Adrenal gland (tissue), 5 donors: ENCODE results near the gene SULT1A1.

Experiments used
- POLR2A ChIP-seq, 2 donors: fragments of 450-650 bp; IDR thresholded peaks; one replicate each; pipeline ENCODE4 v1.6.1; 2017; ENCODE audit warnings: antibody characterized with exemption in 2 of 2, mild to moderate bottlenecking in 2 of 2, moderate library complexity in 1 of 2
- TF ChIP-seq, protein P1 (sequence below), 6 experiments: fragments of 450-650 bp in 4 of 6; fragments of 200-600 bp in 2 of 6; sonication (generic) in 1 of 6; IDR thresholded peaks; 1 replicate in 5 of 6; 2 replicates in 1 of 6; pipeline versions ENCODE4 v1.5.1 to v1.8.0; 2016 to 2021; ENCODE audit warnings: antibody characterized with exemption in 6 of 6, mild to moderate bottlenecking in 2 of 6, moderate library complexity in 1 of 6
- donor health status: DM: no; HTN: no; CAD: no.

GRCh38 chr16:28597692-28598261 lies 12.1 kb downstream of the SULT1A1 start:
- TF ChIP-seq, protein P1, sequence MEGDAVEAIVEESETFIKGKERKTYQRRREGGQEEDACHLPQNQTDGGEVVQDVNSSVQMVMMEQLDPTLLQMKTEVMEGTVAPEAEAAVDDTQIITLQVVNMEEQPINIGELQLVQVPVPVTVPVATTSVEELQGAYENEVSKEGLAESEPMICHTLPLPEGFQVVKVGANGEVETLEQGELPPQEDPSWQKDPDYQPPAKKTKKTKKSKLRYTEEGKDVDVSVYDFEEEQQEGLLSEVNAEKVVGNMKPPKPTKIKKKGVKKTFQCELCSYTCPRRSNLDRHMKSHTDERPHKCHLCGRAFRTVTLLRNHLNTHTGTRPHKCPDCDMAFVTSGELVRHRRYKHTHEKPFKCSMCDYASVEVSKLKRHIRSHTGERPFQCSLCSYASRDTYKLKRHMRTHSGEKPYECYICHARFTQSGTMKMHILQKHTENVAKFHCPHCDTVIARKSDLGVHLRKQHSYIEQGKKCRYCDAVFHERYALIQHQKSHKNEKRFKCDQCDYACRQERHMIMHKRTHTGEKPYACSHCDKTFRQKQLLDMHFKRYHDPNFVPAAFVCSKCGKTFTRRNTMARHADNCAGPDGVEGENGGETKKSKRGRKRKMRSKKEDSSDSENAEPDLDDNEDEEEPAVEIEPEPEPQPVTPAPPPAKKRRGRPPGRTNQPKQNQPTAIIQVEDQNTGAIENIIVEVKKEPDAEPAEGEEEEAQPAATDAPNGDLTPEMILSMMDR (IDR thresholded peaks at IDR 0.05) = no peak
- no peak for TF ChIP-seq POLR2A (IDR thresholded peaks at IDR 0.05)
